Fibroblast of skin of left biceps (primary cell): ENCODE results near the gene AGAP1.

Source experiments
- DNase-seq, 2 experiments: peaks; one replicate each; pipeline ENCODE4 v3.0.0-alpha.2; 2013; ENCODE audit warnings: low read depth in 2 of 2

Gene AGAP1

DNA sequence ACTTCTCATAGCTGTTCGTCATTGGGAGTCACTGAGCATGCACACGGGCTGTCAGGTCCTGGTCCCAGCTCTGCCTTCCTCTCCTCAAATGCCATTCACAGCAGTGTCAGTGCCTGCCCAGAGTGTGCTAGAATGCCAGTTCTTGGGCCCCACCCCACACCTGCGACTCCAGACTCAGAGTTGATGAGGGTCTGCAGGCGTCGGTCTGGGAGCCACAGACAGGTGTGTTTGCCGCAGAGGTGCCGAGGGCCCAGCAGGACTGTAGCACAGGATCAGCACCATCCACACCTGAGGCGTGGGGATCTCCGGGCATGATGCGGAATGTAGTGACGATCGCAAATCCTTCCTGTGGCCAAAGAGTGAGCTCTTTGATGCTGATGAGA, 56.5 kb downstream of the AGAP1 start:
- DNase-seq = no peak

DNA sequence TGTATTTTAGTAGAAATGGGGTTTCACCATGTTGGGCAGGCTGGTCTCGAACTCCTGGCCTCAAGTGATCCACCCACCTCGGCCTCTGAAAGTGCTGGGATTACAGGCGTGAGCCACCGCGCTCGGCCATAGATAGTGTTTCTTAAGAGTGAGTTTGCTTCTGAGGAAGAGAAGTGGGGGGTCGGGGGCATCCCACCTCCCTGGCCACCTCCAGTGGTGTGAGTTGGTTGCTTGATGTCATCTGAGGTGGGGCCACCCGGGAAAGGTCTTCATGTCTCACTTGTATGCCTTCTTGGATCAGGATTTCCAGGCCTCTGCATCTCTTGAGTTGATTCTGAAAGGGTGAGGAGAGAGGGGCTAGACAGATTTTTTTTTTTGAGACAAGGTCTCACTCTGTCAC, 57.1 kb downstream of the AGAP1 start:
- DNase-seq = no peak

DNA sequence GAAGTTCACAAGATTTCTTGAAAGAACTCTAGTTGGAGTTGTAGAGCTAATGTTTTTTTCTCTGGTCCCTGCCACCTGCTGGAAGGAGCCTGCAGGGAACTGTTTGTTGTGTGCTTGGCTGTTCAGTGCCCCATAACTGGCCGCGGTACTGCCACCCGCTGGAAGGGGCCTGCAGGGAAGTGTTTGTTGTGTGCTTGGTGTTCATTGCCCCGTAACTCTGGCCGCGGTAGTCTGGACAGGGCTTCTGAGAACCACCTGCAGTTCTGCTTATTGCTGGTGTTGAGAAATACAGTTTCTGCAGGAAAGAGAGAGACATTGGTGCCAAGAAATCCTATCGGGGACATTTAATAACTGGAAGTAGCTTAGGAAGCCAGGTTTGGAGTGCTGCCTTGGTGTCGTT, 58.1 kb downstream of the AGAP1 start:
- no peak for DNase-seq

DNA sequence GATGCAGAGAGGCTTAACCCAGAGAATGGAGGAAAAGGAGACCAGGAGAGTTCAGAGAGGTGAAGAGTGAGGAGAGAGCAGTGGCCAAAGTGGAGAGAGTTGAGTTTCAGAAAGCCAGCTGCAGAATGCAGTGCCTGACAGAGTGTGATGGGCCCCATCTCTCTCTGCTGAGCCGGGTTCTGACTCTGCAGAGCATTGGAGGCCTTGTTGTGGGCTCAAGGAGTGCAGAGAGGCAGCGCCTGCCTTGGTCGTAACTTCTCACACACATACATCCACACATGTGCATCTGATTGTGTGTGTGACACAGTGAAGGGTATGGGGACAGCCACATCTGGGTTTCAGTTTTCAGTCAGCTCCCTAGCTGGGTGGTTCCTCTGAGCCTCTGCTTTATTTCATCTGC, 58.8 kb downstream of the AGAP1 start:
- DNase-seq = no peak

DNA sequence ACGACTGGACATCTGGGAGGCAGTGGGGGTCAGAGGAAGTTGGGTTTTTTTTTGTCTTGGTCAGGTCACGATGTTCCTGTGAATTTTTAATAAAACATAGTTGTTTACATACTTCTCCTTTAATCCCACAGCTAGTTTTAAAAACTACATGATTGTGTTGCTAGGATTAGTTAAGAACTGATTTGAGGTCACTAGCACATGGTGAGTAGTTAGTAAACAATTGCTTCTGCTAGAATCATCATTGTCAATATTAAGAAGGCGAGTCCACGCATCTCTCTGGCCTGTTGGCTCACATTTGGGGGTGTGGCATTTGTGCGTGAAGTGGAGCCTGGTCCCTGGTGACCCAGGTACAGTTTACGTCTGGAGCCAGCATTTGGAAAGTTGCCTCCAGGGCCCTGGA, 59.4 kb downstream of the AGAP1 start:
- no peak for DNase-seq

DNA sequence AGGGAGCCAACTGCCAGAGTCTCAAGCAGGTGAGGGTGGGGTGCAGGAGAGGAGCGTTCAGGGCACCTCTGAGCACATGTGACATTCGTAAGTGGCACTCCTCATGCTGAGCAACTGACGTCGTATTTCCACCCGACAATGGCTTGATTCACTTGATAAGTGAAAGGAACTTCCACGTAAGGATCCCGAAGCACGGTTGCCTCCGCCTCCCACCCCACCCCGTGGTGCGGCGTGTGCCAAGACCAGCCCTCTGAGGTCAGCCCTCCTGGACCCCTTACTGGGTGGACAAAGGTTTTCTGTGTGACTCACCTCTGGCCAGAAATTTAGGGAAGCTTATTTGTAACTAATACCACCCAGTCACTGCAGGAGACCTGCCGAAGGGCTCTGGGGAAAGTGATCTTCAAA, 59.9 kb downstream of the AGAP1 start:
- DNase-seq = no peak

DNA sequence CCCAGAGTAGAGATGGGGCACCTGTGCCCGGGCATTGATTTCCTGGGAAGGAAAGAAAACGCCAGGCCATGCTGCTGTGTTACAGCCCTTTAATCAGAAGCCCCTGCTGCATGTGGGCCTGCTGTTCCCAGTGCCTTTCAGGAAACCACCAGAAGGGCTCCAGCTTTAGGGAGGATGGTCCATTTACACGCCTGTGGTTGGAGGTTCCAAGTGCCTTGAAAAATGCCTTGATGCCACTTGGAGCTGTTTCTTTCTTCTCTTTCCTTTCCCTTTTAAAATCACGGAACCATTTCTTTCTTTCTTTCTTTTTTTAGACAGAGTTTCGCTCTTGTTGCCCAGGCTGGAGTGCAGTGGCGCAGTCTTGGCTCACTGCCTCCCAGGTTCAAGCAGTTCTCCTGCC, 60.5 kb downstream of the AGAP1 start:
- DNase-seq = no peak

DNA sequence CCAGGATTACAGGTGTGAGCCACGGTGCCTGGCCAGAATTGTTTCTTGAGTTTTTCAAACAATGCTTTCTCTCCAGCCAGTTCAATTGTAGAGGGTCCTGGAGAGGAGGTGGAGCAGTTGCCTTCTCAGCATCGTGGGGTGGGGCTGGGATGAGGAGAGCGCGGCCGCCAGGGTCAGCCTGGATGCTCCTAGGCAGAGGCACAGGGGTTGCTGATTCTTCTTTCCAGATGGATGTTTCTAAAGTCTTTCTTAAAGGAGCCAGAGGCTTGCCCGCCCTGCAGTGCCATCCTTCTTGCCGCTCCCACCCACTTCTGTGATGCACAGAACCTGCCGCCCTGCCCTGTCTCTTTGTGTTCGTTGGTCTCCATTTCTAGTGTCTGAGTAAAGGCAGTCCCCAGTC, 61.1 kb downstream of the AGAP1 start:
- no peak for DNase-seq

DNA sequence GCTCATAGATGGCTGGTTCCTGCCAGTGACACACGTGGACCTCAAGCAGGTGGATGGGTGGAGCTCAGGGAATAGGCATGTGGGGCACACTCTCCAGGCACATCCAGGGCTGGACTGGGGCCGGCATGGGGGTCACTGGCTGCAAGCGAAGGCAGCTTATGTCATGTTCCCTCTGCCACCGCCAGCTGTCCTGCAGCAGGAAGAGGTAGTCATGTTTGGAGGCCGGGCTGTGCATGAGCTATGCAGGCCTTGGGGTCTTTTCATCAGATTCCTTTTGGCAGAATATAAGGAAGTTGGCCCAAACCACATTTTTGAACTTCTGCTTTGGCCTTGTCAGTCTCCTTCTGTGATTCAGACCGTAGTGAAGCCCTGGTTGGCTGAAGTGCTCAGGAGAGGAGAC, 61.5 kb downstream of the AGAP1 start:
- DNase-seq = no peak

DNA sequence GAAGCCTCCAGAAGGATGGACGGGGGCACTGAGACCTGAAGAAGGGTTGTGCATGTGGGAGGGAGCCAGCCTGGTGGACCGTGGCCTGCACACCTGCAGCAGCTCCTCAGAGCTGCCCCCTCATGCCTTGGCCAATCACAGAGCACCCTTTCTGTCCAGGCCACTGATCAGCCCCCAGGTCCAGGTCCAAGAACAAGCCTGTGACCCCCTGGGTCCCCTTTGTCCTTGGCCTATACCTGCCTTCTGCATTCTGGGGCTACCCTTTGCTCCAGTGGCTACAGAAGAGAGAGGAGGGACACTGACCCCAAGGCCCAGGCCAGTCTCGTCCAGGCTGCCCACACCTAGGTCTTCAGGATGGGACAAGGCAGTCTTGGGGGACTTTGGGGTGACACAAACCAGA, 62.2 kb downstream of the AGAP1 start:
- no peak for DNase-seq

DNA sequence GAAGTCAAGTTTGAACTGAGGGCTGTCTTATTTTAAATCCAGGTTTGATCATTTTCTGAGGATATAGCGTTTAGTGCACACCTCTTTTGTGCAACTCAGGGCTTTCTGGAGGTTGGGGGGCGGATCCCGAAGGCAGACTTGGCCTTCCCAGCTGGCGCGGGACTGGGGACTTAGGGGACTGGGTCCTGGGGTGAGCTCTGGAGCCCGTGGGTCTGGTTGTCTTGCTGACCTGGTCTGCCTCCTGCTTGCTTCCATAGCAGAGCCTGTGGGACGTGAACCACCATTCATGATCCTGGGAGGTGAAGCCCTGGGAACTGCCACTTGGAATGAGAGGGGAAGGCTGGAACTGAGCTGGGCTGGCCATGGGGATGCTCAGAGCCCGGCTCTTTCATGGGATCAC, 63.1 kb downstream of the AGAP1 start:
- DNase-seq = no peak

DNA sequence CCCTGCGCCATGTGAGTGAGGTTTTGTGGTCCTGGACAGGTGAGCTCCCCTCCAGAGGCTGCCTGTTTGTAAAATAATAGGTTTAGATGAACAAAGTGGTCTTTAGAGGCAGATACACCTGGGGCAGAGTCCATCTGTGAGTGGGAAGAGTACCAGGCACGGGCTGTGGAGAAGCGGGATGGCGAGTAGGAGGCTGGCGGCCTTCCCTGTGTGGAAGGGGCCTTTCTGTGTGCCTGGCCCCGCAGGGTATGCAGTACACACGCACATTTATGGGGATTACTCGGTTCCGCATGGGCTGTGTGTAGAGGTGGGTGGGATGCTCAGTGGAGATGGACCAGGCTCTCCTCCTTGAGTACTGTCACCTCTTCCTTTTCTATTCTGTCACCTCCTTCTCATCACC, 64.1 kb downstream of the AGAP1 start:
- no peak for DNase-seq

DNA sequence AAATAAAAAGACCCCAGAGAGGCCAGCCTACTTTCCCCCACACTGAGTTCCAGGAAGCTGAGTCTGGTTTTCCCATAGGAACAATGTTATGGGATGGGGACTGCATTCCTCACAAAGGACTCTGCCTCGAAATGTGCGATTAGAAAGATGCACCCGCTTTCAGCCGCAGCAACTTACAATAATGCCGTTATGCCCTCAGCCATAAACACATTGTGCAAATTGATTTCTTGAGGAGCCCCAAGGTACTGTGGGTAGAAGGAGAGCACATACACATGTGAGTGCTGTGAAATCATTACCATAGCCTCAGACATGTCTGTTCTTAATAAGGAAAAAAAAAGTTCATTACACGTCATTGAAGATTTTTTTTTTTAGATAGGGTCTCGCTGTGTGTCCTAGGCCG, 64.7 kb downstream of the AGAP1 start:
- DNase-seq = no peak

DNA sequence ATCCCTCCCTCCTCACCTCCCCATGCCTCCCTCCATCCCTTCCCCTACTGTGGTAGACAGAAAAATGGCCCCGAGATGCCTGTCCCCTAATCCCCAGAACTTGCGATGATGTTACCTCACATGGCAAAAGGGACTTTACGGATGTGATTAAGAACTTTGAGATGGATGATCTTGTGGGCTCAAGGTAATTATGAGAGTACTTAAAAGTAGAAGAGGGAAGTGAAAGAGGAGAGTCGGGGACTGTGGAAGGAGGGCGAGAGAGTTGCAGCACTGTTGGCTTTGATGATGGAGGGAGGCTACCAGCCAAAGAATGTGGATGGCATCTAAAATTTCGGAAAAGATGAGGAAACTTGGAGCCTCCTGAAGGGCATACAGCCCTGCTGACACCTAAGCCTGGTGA, 66.5 kb downstream of the AGAP1 start:
- no peak for DNase-seq

DNA sequence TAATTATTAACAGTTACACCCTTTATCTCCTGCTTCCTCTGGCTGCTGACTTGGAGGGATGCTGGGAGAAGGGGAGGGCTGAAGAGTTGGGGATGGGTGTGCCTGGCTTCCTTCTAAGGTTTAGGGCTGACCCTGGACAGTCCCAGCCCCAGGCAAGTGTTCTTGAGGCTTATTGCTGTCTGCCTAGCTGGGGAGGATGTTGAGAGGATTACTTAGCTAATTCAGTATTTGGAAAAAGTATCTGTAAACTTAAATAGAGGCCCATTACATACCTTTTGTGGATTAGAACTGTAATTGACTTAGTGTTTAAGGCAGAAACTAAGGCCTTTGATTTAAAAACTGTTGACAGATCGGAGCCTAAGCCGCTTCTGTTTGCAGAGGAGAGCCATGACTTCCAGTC, 67.6 kb downstream of the AGAP1 start:
- no peak for DNase-seq

DNA sequence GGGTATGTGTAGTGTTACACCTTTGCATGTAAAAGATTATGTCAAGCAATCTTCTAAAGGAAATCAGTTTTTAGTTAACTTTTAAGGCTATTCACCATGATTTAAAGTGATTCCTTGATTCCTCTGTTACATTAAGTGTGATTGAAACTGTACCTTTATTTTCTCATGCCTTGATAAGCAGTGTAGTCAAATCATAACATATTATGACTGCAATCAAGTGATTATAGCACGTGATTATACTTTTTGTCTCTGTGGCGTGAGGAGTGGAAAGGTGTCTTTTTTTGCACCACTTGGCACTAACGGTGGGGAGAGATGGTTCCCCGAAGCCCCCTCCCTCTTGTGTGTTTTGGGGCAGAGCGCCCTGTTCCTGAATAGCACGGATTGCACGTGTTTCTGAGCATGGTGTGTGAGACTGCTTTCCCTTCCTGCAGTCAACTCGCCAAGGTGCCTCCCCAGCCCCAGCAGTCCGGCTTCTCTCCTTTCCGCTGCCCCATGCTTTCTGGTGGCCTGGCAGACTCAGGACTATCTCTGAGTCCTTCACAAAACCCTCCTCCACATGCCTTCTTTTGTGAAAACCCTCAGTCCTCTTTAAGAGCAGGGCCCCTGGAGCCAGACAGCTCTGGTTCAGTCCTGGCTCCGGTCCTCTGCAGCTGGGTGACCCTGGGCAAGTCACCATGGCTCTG, 68.4 kb downstream of the AGAP1 start:
- no peak for DNase-seq

DNA sequence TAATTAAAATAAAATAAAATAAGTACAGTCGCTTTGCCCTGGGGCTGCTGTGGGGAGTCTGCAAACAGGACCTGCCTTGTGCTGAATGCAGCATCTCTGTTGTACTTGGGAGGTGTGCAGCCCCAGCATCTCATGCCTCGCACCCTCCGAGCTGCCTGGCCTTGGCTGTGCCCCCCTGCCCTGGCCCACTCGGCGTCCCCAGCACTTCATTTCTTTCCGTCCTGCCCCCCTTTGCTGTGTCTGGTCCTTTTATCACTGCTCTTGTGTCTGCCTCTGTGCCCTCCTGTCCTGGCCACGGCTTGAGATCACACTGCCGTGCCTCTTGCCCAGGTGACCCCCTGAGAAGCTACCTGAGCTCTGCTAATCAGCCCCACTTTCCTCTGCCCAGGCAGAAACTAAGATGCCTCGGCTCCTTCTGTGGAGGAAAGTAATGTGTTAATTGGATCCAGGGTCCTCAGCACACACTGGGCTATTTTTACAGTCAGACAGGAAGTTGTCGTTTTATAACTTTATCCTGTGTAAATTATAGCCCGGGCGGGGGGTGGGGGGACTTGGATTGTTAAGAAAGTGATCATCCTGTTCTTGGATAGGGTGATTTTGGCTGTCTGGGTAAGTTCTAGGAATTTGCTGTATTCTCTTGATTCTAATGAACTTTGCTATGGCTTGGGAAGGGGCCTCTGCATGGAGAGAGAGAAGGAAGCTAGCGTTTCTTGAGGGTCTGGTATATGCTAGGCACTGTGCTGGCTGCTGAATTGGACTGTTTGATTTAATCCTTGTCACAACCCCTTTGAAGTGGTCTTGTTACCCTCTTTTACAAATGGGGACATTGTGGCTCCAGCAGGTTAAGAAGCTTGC, 69.4 kb downstream of the AGAP1 start:
- DNase-seq = peak in 1 of 2 experiments; percentile 6

DNA sequence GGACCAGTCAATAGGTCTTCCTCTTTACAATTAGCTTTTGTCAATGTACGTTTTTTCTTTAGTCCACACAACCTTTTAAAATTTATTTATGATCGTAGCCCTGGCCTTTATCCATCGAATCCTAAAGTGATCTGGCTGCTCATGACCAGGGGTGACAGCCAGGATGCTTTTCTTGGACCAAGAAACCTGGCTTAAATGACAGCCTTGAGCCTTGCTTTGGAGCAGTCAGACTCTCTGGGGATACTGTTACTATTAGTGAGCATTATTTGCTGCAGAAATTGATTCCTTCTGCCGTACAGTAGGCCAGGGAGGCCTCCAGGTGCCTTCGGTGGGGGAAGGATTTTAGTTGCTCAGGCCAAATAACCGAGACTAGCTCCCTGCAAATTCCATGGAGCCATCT, 70.2 kb downstream of the AGAP1 start:
- DNase-seq = no peak

DNA sequence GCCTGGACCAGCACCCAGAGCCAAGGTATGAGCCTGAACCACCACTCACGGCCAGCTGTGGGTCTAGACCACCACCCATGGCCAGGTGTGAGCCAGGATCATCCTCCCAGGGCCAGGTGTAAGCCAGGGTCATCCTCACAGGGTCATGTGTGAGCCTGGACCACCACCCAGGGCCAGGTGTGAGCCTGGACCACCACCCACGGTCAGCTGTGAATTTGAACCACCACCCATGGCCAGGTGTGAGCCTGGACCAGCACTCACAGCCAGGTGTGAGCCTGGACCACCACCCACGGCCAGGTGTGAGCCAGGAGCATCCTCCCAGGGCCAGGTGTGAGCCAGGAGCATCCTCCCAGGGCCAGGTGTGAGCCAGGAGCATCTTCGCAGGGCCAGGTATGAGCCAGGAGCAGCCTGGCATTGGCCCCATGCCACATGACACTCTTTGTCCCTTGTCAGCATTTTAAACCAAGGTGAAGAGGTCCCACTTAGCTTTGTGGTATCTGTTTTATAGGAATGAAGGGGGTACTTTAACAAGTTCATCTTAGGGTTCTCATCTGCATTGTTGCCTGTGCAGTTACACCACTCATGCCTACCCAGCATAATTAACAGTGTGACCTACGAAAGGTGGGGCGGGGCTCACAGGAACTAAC, 71.2 kb downstream of the AGAP1 start:
- no peak for DNase-seq

DNA sequence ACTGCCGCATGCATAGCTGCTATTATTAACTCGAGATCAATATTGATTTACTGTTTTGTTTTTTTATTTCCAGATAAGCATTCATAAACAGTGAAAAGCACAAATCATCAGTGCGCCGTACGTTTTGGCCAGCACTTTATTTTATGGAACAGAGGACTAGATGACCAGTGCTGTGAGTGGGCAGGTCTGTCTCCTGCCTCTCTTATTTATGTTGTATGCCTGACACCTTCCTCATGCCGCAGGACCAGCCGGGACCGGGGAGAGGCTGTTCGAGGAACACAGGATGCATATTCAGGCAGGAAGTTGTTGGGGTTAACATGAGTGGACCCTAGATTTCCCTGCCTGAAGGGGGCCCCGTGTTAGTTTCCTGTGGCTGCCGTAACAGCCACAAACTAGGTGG, 72.6 kb downstream of the AGAP1 start:
- DNase-seq = no peak

DNA sequence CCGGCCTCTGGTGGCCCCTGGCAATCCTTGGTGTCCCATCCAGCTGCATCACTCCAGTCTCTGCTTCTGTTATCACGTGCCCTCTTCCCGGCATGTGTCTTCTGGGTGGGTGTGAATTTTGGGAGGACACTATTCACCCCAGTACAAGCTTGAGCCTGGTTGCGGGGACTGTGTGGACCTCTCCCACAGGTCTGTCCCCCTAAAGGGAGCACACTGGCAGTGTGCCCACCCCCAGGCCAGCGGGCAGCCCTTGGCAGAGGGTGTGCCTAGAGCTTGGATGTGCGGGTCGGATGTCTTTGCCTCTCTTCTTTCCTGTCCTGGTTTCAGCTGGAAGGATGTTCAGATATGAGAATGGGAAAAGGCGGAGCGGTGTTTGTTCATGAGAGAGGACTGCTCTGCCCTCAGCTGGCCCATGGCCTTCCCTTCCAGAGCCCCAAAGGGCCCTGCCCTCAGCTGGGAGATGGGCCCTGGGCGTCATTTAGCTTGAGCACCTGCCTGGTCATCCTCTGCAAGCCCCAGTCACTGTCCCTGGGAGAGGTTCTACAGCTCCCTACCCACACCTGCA, 73.2 kb downstream of the AGAP1 start:
- no peak for DNase-seq

DNA sequence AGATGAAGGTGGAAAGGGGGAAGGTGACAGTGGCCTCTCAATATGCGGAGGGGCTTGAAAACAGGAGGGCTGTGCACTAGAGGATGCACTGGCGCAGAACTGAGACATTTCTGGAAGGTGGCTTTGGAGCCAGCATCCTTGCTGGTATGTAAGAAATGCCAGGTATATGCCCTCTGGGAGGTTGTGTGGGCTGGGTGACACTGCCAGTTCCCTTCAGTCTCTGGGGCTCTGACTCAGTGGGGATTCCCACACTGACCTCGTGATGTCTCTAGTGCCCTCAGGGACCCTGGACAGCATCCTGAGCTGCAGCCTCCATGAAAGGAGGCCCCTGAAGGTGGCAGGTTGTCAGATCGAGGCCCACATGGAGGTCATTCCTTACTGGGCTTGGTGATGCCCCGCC, 74.0 kb downstream of the AGAP1 start:
- DNase-seq = no peak

DNA sequence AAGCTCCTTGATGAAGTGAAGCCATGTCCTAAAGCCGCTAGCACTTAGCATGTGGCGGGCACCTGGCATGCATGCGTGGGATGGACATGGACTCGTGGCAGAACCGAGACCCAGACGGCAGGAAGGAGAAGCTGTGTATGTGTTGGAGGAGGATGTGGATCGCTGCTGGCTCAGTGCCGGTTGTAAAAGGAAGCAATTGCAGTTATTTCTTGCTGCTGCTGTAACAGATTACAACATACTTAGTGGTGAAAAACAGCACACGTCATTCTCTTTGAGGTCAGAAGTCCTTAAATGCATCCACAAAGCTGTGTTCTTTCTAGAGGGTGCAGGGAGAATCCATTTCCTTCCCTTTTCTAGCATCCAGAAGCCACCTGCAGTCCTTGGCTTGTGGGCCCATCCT, 74.6 kb downstream of the AGAP1 start:
- no peak for DNase-seq
